Psoas muscle (tissue), 8 donors: ENCODE results near the gene BNC1. TPM values are rescaled to one million over a fixed set of nuclear protein-coding genes. Genes with fewer than 3 reads are reported as not detected.

Source experiments
- ATAC-seq, 4 donors: fragments of 200-7000 bp; cut with Tn5 transposase; one replicate each; pipeline ENCODE4 v1.9.1; 2020; ENCODE audit warnings: moderate library complexity in 3 of 4, mild to moderate bottlenecking in 2 of 4
- DNase-seq, 2 donors: peaks; one replicate each; pipeline ENCODE4 v3.0.0-alpha.2; 2020
- H3K27ac ChIP-seq: fragments of 200-600 bp; one replicate; pipeline ENCODE4 v1.8.0; 2022
- H3K27me3 ChIP-seq, 3 donors: fragments of 200-600 bp in 1 of 3; one replicate each; pipeline versions ENCODE4 v1.6.1 to v1.8.0; 2013 to 2022; ENCODE audit warnings: low read length in 2 of 3, mild to moderate bottlenecking in 2 of 3, moderate library complexity in 1 of 3; ENCODE audit not compliant: insufficient read depth in 3 of 3
- H3K36me3 ChIP-seq, 2 donors: fragments of 200-600 bp in 1 of 2; one replicate each; pipeline versions ENCODE4 v1.6.1 to v1.8.0; 2013 to 2022; ENCODE audit warnings: low read depth in 1 of 2, mild to moderate bottlenecking in 1 of 2, moderate library complexity in 1 of 2; ENCODE audit not compliant: insufficient read depth in 1 of 2
- H3K4me1 ChIP-seq: fragments of 200-600 bp; one replicate; pipeline ENCODE4 v1.8.0; 2022
- H3K4me3 ChIP-seq: fragments of 200-600 bp; one replicate; pipeline ENCODE4 v1.8.0; 2022; ENCODE audit warnings: mild to moderate bottlenecking
- H3K9me3 ChIP-seq: fragments of 200-600 bp; one replicate; pipeline ENCODE4 v1.8.0; 2022
- WGBS, 3 donors: extraction: QIAGEN DNeasy Blood & Tissue Kit; methylation state at CpG; one replicate each; pipeline versions ENCODE4 v1.1.6 to v1.1.7; 2013; 5-methylcytosine and 5-hydroxymethylcytosine counted together
- intact Hi-C, 2 donors: fragments of 100-400 bp; cut with DNase I; formaldehyde crosslinking; loops; one replicate each; pipeline versions ENCODE4 v1.11.0 to v1.14.2; 2022
- polyA plus RNA-seq, 3 donors: library from polyadenylated mRNA; stranded (reverse); fragments of 200-250 nt; gene quantifications; one replicate each; pipeline ENCODE4 v1.2.3, GENCODE V29; 2013
- total RNA-seq, 4 donors: library from RNA; stranded (reverse); fragmentation: NEBNext Ultra II Directional in 2 of 4; extraction: Animal tissue kit (Norgen Biotek cat#: 25700) in 2 of 4; gene quantifications; one replicate each; pipeline versions ENCODE4 v1.2.1 to v1.2.4, GENCODE V29; 2021 to 2023
- TF ChIP-seq, protein P1 (sequence below): fragments of 200-600 bp; IDR thresholded peaks from one replicate; pipeline ENCODE4 v1.8.0; 2022; ENCODE audit warnings: antibody characterized with exemption
- donor health status: healthy with polysubstance abuse.
- donor health status: DM: no; HTN: no; CAD: no; lungs with moderate emphysema.
- donor health status: Bipolar disorder and iron deficiency.
- donor health status: healthy.
- donor health status: DM: yes; HTN: yes; CAD: no.
- donor health status: DM: no; HTN: no; CAD: no.
- donor health status: DM: no; HTN: no; CAD: no.
- donor health status: DM: yes; HTN: yes; CAD: no.

BNC1 gene
- total and polyA plus RNA-seq, 7 donors: 0.04 to 0.26 (median 0.10) TPM

DNA sequence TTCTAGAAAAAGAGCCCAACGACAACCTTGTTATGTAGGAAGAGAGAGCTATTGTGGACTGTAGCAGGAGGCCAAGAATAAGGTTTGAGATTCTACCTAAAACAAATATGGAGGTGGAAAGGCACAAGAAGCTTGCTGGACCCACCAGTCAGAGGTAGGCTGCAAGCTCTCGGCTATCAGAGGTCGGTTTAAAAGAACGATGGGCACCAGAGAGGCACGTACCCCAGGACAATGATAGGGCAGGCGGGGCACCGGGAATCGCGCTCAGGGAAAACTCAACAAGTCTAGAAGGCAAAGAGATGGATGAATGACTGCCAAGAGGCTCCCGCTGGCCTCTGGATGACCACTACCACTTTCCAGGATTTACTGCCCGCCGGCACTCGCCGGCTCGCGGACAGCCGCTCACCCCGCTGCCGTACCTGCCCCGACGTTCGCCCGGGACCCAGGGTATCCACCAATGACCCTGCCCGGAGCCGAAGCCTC lies 77.9 kb downstream of the BNC1 start:
- intact Hi-C loops: loop anchor here in 1 of 2 donors (5.0 kb wide), 1 partner anchor 194 kb away; the partner anchor contains the start of gene C15orf40
- Histone ChIP-seq H3K4me3 (peak overlapping the region; percentile 77), H3K27me3 (peaks cover 0 to 48% (median 9%) of the 10 kb centered on the region in 3 donors), H3K4me1 (peaks cover 7% of the 10 kb centered on the region), H3K36me3 (no peaks in the 10 kb centered on the region), H3K9me3 (no peaks in the 10 kb centered on the region), H3K27ac (peak overlapping the region; percentile 65)
- ATAC-seq: peak in 1 of 4 donors; percentile 8
- 3 to 7% (median 5%) methylated on average over 23 to 25 of the region's 25 CpGs for WGBS, 3 donors
- TF ChIP-seq, protein P1, sequence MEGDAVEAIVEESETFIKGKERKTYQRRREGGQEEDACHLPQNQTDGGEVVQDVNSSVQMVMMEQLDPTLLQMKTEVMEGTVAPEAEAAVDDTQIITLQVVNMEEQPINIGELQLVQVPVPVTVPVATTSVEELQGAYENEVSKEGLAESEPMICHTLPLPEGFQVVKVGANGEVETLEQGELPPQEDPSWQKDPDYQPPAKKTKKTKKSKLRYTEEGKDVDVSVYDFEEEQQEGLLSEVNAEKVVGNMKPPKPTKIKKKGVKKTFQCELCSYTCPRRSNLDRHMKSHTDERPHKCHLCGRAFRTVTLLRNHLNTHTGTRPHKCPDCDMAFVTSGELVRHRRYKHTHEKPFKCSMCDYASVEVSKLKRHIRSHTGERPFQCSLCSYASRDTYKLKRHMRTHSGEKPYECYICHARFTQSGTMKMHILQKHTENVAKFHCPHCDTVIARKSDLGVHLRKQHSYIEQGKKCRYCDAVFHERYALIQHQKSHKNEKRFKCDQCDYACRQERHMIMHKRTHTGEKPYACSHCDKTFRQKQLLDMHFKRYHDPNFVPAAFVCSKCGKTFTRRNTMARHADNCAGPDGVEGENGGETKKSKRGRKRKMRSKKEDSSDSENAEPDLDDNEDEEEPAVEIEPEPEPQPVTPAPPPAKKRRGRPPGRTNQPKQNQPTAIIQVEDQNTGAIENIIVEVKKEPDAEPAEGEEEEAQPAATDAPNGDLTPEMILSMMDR: no peak
- DNase-seq: no peak

Other genes with a start within 250 kb of the BNC1 start
- 100 to 1,000 TPM; 133 to 193 (median 157) TPM for gene BTBD1, start 217.4 kb downstream of the BNC1 start, total RNA-seq
- gene BTBD1, start 217.4 kb downstream of the BNC1 start, polyA plus RNA-seq: 100 to 1,000 TPM in 1 of 3 donors, 10 to 100 TPM in 2; 93.5 to 170 (median 98.9) TPM
- gene TM6SF1, start 177.0 kb downstream of the BNC1 start, total RNA-seq: 10 to 100 TPM in 3 of 4 donors, 1 to 10 TPM in 1; 9.2 to 23.4 (median 16.5) TPM
- 10 to 100 TPM; 10.7 to 17.5 (median 13.8) TPM for gene TM6SF1, start 177.0 kb downstream of the BNC1 start, polyA plus RNA-seq
- gene HDGFL3, start 76.8 kb downstream of the BNC1 start, total RNA-seq: 10 to 100 TPM in 1 of 4 donors, 1 to 10 TPM in 3; 4.8 to 10.4 (median 7.9) TPM
- gene HDGFL3, start 76.8 kb downstream of the BNC1 start, polyA plus RNA-seq: 1 to 10 TPM; 2.6 to 4.2 (median 3.0) TPM
- gene SH3GL3, start 162.7 kb upstream of the BNC1 start, total RNA-seq: not detected
- under 1 TPM in 1 of 3 donors, not detected in 2; 0.05 TPM for gene SH3GL3, start 162.7 kb upstream of the BNC1 start, polyA plus RNA-seq